ENCODE results near the gene WASF2.

WASF2 gene

DNA sequence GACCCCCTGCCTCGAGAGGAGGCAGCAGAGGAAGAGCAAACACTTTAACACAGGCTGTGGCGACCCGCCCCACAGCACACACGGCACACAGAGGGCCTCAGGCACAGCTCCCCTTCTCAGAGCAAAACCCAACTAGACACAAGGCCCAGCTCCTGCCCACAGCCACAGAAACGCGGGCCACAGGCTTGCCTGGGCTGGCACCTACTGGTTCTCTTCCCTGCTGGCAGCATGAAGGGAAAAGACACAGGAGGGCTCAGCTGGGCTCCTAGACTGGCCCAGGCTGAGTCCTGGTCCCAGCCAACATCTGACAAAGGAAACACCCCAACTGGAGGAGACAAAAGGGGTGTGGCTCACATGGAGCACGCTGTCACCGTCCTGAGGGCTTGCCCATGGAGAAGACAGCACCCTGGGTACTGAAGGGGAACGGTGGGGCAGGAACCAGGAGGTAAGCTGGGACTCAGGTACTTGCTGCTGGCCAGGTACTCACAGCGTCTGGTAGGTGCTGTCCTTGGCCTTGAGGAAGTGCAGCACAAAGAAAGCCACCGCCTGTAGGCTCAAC lies 110.3 kb downstream of the WASF2 start:
- no peaks in the 10 kb centered on the region for H3K36me3 ChIP-seq
- H3K4me1 ChIP-seq (ENCODE audit: control insufficient read depth in 1 of 2, insufficient read depth in 1 of 2, low read depth in 1 of 2, low read length in 1 of 2): peaks cover 0 to 9% of the 10 kb centered on the region in 2 experiments
- H3K9me3 ChIP-seq: no peaks in the 10 kb centered on the region
- no peak overlapping the region for H3K27ac ChIP-seq
- peaks cover 22% of the 10 kb centered on the region for H3K27me3 ChIP-seq
- no peak for TF ChIP-seq CTCF (IDR thresholded peaks at IDR 0.05)
- no peak overlapping the region for H3K4me3 ChIP-seq (ENCODE audit: low read depth in 1 of 2, low read length in 1 of 2)

DNA sequence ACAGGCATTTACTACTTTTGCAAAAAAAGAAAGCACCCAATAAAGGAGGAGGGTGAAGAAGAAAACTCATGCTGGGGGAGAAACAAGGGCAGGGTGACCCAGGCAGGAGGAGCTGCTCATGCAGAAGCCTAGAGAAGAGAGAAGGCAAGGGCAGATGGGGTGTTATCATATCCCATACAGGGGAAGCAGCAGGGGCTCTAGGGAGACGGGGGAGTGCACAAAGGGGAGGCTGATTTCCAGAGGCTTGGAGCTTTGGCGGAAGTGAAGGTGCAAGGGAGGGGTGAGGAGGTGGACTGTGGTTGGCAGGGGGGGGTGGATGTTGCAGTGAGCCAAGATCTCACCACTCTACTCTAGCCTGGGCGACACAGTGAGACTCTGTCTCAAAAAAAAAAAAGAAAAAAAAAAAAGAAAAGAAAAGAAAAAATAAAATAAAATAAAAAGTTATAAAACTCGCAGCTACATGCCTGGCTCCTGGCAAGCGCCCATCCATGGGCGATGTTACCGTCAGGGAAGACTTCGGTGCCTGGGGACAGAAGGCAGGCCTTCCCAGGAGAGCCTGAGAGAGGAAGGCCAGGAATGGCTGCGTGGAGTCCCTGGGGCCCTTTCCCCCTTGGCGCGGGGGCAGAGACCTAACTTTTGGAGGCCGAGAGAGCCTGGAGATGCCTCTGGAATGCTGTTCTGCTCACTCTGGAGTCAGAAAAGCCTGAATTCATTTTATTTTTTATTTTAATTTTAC lies 112.0 kb downstream of the WASF2 start:
- H3K4me3 ChIP-seq (ENCODE audit: low read depth in 1 of 2, low read length in 1 of 2): no peak overlapping the region
- H3K36me3 ChIP-seq: no peaks in the 10 kb centered on the region
- H3K27ac ChIP-seq: no peak overlapping the region
- no peaks in the 10 kb centered on the region for H3K9me3 ChIP-seq
- H3K27me3 ChIP-seq: peaks cover 17% of the 10 kb centered on the region
- TF ChIP-seq CTCF (IDR thresholded peaks at IDR 0.05): no peak
- H3K4me1 ChIP-seq (ENCODE audit: control insufficient read depth in 1 of 2, insufficient read depth in 1 of 2, low read depth in 1 of 2, low read length in 1 of 2): peaks cover 0 to 2% of the 10 kb centered on the region in 2 experiments

- H3K4me1 ChIP-seq (ENCODE audit: control insufficient read depth in 1 of 2, insufficient read depth in 1 of 2, low read depth in 1 of 2, low read length in 1 of 2): peaks cover 10 to 13% of the 10 kb centered on the region in 2 experiments
Measured at GRCh38 chr1:27374362-27375086, 115.4 kb downstream of the WASF2 start, which contains the start of gene FCN3. Gene FCN3, minus strand, starts transcription at chr1:27374824. Its CDS starts 6 bp downstream, at chr1:27374818.

DNA sequence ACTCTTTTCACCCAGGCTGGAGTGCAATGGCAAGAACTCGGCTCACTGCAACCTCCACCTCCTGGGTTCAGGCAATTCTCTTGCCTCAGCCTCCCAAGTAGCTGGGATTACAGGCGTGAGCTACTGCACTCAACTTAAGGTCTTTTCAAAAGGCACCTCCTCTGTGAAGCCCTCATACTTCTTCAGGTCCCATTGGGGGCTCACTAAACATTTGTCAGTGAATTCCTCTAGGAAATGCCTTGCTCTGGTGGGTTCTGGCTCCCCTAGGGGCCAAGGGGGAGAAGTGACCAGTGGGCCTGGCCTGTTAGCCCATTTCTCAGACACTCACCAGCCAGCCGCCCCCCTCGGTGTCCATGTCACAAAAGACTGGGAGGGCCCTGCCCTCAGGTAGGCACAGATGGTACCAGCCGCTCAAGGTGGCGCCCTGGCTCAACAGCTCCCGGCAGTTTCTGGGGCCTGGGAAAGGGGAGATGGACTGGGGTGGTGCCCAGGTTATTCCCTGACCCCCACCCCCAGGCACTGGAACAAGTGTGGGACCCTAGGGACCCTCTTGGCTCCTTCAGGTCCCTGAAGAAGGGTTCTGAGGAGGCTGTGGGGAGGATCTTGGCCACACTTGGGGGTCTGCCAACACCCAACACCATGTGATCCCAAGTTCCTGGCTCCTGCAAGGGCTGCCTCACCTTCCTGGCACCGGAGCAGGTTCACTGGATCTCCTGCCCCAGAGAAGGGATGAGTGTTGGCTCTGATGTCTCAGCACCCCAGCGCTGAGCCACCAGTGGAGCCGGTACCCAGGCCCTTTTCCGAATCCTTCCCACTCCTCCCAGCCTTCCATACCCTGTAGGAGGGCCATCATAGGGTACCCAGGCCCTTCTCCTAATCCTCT lies 116.9 kb downstream of the WASF2 start:
- H3K9me3 ChIP-seq: no peaks in the 10 kb centered on the region
- H3K4me1 ChIP-seq (ENCODE audit: control insufficient read depth in 1 of 2, insufficient read depth in 1 of 2, low read depth in 1 of 2, low read length in 1 of 2): peaks cover 25 to 27% of the 10 kb centered on the region in 2 experiments
- H3K4me3 ChIP-seq (ENCODE audit: low read depth in 1 of 2, low read length in 1 of 2): no peak overlapping the region
- no peaks in the 10 kb centered on the region for H3K36me3 ChIP-seq
- no peaks in the 10 kb centered on the region for H3K27me3 ChIP-seq
- no peak for TF ChIP-seq CTCF (IDR thresholded peaks at IDR 0.05)
- H3K27ac ChIP-seq: no peak overlapping the region

More at GRCh38 chr1:27374362-27375086, 115.4 kb downstream of the WASF2 start, which contains the start of gene FCN3:
- H3K27ac ChIP-seq: no peak within 1 kb of the TSS
- no peaks in the 10 kb centered on the region for H3K27me3 ChIP-seq
- no peak within 1 kb of the TSS for H3K4me3 ChIP-seq (ENCODE audit: low read depth in 1 of 2, low read length in 1 of 2)
- TF ChIP-seq CTCF (IDR thresholded peaks at IDR 0.05): no peak
- H3K9me3 ChIP-seq: no peaks in the 10 kb centered on the region
- H3K36me3 ChIP-seq: no peaks in the 10 kb centered on the region
